Psoas muscle (tissue), 8 donors: ENCODE data around the gene C2CD4C. TPM values are rescaled to one million over a fixed set of nuclear protein-coding genes. Genes with fewer than 3 reads are reported as not detected.

ENCODE experiments used
- ATAC-seq, 4 donors: fragments of 200-7000 bp; cut with Tn5 transposase; one replicate each; pipeline ENCODE4 v1.9.1; 2020; ENCODE audit warnings: moderate library complexity in 3 of 4, mild to moderate bottlenecking in 2 of 4
- DNase-seq, 2 donors: peaks; one replicate each; pipeline ENCODE4 v3.0.0-alpha.2; 2020
- H3K27ac ChIP-seq: fragments of 200-600 bp; one replicate; pipeline ENCODE4 v1.8.0; 2022
- H3K27me3 ChIP-seq, 3 donors: fragments of 200-600 bp in 1 of 3; one replicate each; pipeline versions ENCODE4 v1.6.1 to v1.8.0; 2013 to 2022; ENCODE audit warnings: low read length in 2 of 3, mild to moderate bottlenecking in 2 of 3, moderate library complexity in 1 of 3; ENCODE audit not compliant: insufficient read depth in 3 of 3
- H3K36me3 ChIP-seq, 2 donors: fragments of 200-600 bp in 1 of 2; one replicate each; pipeline versions ENCODE4 v1.6.1 to v1.8.0; 2013 to 2022; ENCODE audit warnings: low read depth in 1 of 2, mild to moderate bottlenecking in 1 of 2, moderate library complexity in 1 of 2; ENCODE audit not compliant: insufficient read depth in 1 of 2
- H3K4me1 ChIP-seq: fragments of 200-600 bp; one replicate; pipeline ENCODE4 v1.8.0; 2022
- H3K4me3 ChIP-seq: fragments of 200-600 bp; one replicate; pipeline ENCODE4 v1.8.0; 2022; ENCODE audit warnings: mild to moderate bottlenecking
- H3K9me3 ChIP-seq: fragments of 200-600 bp; one replicate; pipeline ENCODE4 v1.8.0; 2022
- CTCF ChIP-seq: fragments of 200-600 bp; IDR thresholded peaks from one replicate; pipeline ENCODE4 v1.8.0; 2022; ENCODE audit warnings: antibody characterized with exemption
- WGBS, 3 donors: extraction: QIAGEN DNeasy Blood & Tissue Kit; methylation state at CpG; one replicate each; pipeline versions ENCODE4 v1.1.6 to v1.1.7; 2013; 5-methylcytosine and 5-hydroxymethylcytosine counted together
- intact Hi-C, 2 donors: fragments of 100-400 bp; cut with DNase I; formaldehyde crosslinking; loops; one replicate each; pipeline versions ENCODE4 v1.11.0 to v1.14.2; 2022
- polyA plus RNA-seq, 3 donors: library from polyadenylated mRNA; stranded (reverse); fragments of 200-250 nt; gene quantifications; one replicate each; pipeline ENCODE4 v1.2.3, GENCODE V29; 2013
- total RNA-seq, 4 donors: library from RNA; stranded (reverse); fragmentation: NEBNext Ultra II Directional in 2 of 4; extraction: Animal tissue kit (Norgen Biotek cat#: 25700) in 2 of 4; gene quantifications; one replicate each; pipeline versions ENCODE4 v1.2.1 to v1.2.4, GENCODE V29; 2021 to 2023
- donor health status: healthy with polysubstance abuse.
- donor health status: DM: no; HTN: no; CAD: no; lungs with moderate emphysema.
- donor health status: Bipolar disorder and iron deficiency.
- donor health status: healthy.
- donor health status: DM: yes; HTN: yes; CAD: no.
- donor health status: DM: no; HTN: no; CAD: no.
- donor health status: DM: no; HTN: no; CAD: no.
- donor health status: DM: yes; HTN: yes; CAD: no.

C2CD4C gene
- total and polyA plus RNA-seq, 7 donors, result 0.47 to 1.3 (median 0.97) TPM

DNA sequence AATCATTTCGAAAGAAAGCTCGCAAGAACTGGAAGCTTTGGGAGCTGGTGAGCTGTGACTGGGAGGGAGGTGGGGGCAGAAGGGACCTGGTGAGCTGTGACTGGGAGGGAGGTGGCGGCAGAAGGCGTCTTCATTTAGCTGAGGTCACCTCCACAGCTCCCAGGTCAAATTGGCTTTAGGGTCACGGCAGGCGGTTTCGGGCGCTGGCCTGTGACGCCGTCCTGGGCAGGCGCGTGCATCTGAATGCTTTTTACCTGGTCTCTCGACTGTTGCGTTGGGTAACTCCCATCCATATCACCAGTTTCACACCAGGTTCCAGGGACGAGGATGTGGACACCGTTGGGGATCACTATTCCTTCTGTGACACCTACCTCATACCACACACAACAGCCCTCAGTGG, 29.2 kb downstream of the C2CD4C start:
- intact Hi-C loops, result loop anchor here in 1 of 2 donors (10.0 kb wide), 1 partner anchor 105 kb away; no protein-coding TSS in a partner anchor
- Histone ChIP-seq H3K4me3 (no peak overlapping the region), H3K36me3 (no peaks in the 10 kb centered on the region), H3K9me3 (no peaks in the 10 kb centered on the region), H3K27me3 (peaks cover 0 to 38% (median 6%) of the 10 kb centered on the region in 3 donors), H3K4me1 (no peaks in the 10 kb centered on the region), H3K27ac (no peak overlapping the region)
- ATAC-seq (no peak), DNase-seq (no peak)
- no peak for TF ChIP-seq CTCF
- WGBS, 3 donors, result 90 to 92% (median 90%) methylated on average over 16 of the region's 16 CpGs

DNA sequence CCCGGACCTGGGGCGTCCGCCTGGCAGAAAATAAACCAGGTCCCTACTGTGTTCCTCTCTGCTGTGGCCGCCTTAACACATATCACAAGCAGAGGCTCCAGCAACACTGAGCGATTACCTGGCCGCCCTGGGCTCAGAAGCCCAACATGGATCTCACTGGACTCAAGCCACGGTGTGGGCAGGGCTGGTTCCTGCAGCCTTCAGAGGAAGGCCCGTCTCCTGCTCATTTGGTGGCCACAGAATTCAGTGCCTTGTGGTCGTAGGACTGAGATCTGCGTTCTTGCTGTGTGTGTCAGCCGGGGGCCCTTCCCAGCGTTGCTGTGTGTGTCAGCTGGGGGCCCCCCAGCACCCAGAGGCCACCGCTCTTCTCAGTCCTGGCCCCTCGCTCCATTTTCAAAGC, 30.2 kb downstream of the C2CD4C start:
- H3K4me1 ChIP-seq, result no peaks in the 10 kb centered on the region
- DNase-seq, result no peak
- 80 to 87% (median 84%) methylated on average over 14 of the region's 14 CpGs for WGBS, 3 donors

DNA sequence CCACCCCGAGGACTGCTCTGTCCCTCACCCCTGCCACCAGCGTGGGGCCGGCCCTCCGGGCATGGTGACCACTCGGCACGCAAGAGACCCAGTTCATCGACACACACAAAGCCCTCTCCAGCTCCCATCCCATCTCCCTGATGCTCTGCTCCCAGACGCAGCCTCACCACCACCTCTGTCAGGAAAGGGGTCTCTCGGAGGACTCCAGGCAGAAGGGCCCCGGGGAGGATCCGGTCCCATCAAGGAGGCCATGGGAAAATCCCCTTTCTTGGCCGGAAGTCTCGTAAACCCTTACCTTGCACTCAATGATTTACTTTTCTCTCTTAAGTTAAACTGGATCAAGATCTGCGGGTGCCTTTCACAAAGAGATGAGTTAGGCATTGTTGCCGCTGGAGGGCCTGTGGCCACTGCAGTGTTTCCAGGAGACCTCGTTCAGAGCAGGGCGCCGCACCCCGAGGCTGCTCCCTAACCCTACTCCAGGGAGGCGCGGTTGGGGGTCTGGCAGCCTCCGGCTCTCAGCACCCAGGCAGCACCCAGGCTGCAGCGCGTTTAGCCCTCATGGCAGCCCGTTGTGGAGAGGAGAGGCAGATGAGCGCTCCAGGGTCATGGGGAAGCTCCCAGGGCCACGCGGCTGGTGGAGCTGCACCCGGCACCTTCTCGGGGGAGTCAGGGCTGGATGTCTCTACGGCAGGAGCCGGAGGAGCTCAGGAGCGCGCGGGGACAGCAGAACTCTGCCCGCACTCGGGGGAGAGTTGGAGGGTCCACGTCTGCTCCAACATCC, 31.0 kb downstream of the C2CD4C start:
- no peaks in the 10 kb centered on the region for H3K36me3 ChIP-seq
- H3K27ac ChIP-seq, result no peak overlapping the region
- H3K9me3 ChIP-seq, result no peaks in the 10 kb centered on the region
- H3K4me3 ChIP-seq, result no peak overlapping the region
- intact Hi-C loops, result no loop called here
- DNase-seq (no peak), ATAC-seq (no peak)
- H3K27me3 ChIP-seq, result peaks cover 0 to 41% (median 10%) of the 10 kb centered on the region in 3 donors
- H3K4me1 ChIP-seq, result no peaks in the 10 kb centered on the region
- 47 to 65% (median 50%) methylated on average over 37 to 38 of the region's 38 CpGs for WGBS, 3 donors
- no peak for TF ChIP-seq CTCF

More for the DNA sequence above, 30.2 kb downstream of the C2CD4C start:
- Histone ChIP-seq H3K9me3 (no peaks in the 10 kb centered on the region), H3K4me3 (no peak overlapping the region), H3K27me3 (peaks cover 0 to 48% (median 10%) of the 10 kb centered on the region in 3 donors), H3K36me3 (no peaks in the 10 kb centered on the region), H3K27ac (no peak overlapping the region)
- TF ChIP-seq CTCF, result no peak
- ATAC-seq, result no peak
- intact Hi-C loops, result no loop called here

- Histone ChIP-seq H3K4me3 (no peak overlapping the region), H3K27ac (no peak overlapping the region), H3K36me3 (no peaks in the 10 kb centered on the region), H3K9me3 (no peaks in the 10 kb centered on the region), H3K4me1 (no peaks in the 10 kb centered on the region), H3K27me3 (peaks cover 0 to 52% (median 14%) of the 10 kb centered on the region in 3 donors)
- no peak for TF ChIP-seq CTCF
- WGBS, 3 donors, result 84 to 90% (median 88%) methylated on average over 8 of the region's 8 CpGs
- DNase-seq, result no peak
- intact Hi-C loops, result no loop called here
- ATAC-seq, result no peak
Observed at GRCh38 chr19:376111-376470, 32.9 kb downstream of the C2CD4C start.
